Smooth muscle cell (in vitro differentiated cells): Measurements from ENCODE around the gene ABCB9. TPM values are rescaled to one million over a fixed set of nuclear protein-coding genes. Genes with fewer than 3 reads are reported as not detected.

ENCODE experiments used
- DNase-seq: peaks from one replicate; lab custom pipeline; 2025; ENCODE audit not compliant: unreplicated experiment; lab: John Stamatoyannopoulos, UW
- H2AFZ ChIP-seq: fragments of 200-600 bp; sonication (generic); 2 replicates; pipeline ENCODE4 v1.6.0; 2016; ENCODE audit warnings: antibody characterized with exemption, low read depth, mild to moderate bottlenecking
- H3F3A ChIP-seq: fragments of 200-600 bp; sonication (generic); 2 replicates; pipeline ENCODE4 v1.6.0; 2017; ENCODE audit warnings: antibody characterized with exemption, low read depth
- H3K27ac ChIP-seq: fragments of 200-600 bp; sonication (generic); 2 replicates; pipeline ENCODE4 v1.5.1; 2016; ENCODE audit warnings: low read depth, mild to moderate bottlenecking
- H3K27me3 ChIP-seq: fragments of 200-600 bp; sonication (generic); 2 replicates; pipeline ENCODE4 v1.6.1; 2016; ENCODE audit warnings: low read depth, mild to moderate bottlenecking
- H3K36me3 ChIP-seq: fragments of 200-600 bp; sonication (generic); 2 replicates; pipeline ENCODE4 v1.5.1; 2016; ENCODE audit warnings: low read depth
- H3K4me1 ChIP-seq: fragments of 200-600 bp; sonication (generic); 2 replicates; pipeline ENCODE4 v1.5.1; 2016; ENCODE audit warnings: low read depth
- H3K4me2 ChIP-seq: fragments of 200-600 bp; sonication (generic); 2 replicates; pipeline ENCODE4 v1.6.0; 2016; ENCODE audit warnings: mild to moderate bottlenecking
- H3K4me3 ChIP-seq: fragments of 200-600 bp; sonication (generic); 2 replicates; pipeline ENCODE4 v1.5.1; 2016; ENCODE audit warnings: mild to moderate bottlenecking
- H3K79me2 ChIP-seq: fragments of 200-600 bp; sonication (generic); 2 replicates; pipeline ENCODE4 v1.6.0; 2016; ENCODE audit warnings: low read depth, mild to moderate bottlenecking
- H3K9ac ChIP-seq: fragments of 200-600 bp; sonication (generic); 2 replicates; pipeline ENCODE4 v1.6.0; 2016; ENCODE audit warnings: low read depth
- H3K9me3 ChIP-seq: fragments of 200-600 bp; sonication (generic); replicated peaks from 2 replicates; pipeline ENCODE4 v1.5.1; 2016; ENCODE audit warnings: low read depth
- H4K20me1 ChIP-seq: fragments of 200-600 bp; sonication (generic); 2 replicates; pipeline ENCODE4 v1.6.0; 2016; ENCODE audit warnings: low read depth
- CTCF ChIP-seq: fragments of 200-600 bp; sonication (generic); IDR thresholded peaks from 2 replicates; pipeline ENCODE4 v1.5.1; 2017; ENCODE audit warnings: borderline replicate concordance, mild to moderate bottlenecking, antibody characterized with exemption; ENCODE audit not compliant: insufficient read depth, poor library complexity, severe bottlenecking
- WGBS: methylation state at CpG from one replicate; pipeline ENCODE4 v1.1.7; 2016; ENCODE audit warnings: low lambda C conversion rate; 5-methylcytosine and 5-hydroxymethylcytosine counted together
- polyA plus RNA-seq: library from polyadenylated mRNA; unstranded; fragments of >200 nt; fragmentation: Nextera tagmentation; extraction: Ambion mirVana; gene quantifications from 2 replicates; pipeline ENCODE4 v1.2.1, GENCODE V29; 2016
- total RNA-seq: library from RNA; depleted of rRNA; stranded (reverse); fragments of >200 nt; gene quantifications from 2 replicates; pipeline ENCODE4 v1.2.3, GENCODE V29; 2014

Gene ABCB9
- total and polyA plus RNA-seq, 2 experiments from 2014 or later: 8.0 to 8.2 TPM

DNA sequence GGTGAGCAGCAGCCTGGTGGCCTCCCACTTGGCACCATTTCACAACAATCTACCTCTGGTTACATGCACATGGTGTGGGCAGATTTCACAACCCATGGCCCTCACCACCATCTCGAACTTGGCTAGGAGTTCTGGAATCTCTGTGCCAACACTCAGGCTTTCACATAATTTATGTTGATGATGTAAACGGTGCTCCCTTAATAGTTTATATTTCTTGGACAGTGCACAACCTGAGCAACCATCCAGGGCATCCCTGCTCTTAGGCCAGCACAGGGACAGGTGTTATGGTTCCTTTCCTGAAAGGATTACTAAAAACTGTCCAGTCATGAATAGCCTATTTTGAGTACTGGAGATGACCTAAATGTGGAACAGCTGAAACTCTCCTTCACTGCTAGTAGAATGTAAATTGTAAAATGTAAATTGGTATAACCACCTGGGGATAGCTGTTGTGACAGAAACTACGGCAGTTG is 28.6 kb downstream of the ABCB9 start:
- no peak overlapping the region for H3K9ac ChIP-seq
- H4K20me1 ChIP-seq: no peaks in the 10 kb centered on the region
- H3K9me3 ChIP-seq: no peaks in the 10 kb centered on the region
- no peak overlapping the region for H3K4me3 ChIP-seq
- H3K36me3 ChIP-seq: no peaks in the 10 kb centered on the region
- no peaks in the 10 kb centered on the region for H3K79me2 ChIP-seq
- H3K4me2 ChIP-seq: no peak overlapping the region
- no peak for TF ChIP-seq CTCF
- no peaks in the 10 kb centered on the region for H3K27me3 ChIP-seq
- H2AFZ ChIP-seq: no peak overlapping the region
- no peak for DNase-seq
- H3F3A ChIP-seq: no peaks in the 10 kb centered on the region
- H3K27ac ChIP-seq: no peak overlapping the region
- H3K4me1 ChIP-seq: no peaks in the 10 kb centered on the region
- WGBS: 90% methylated on average over 3 of the region's 3 CpGs

- H3K27ac ChIP-seq: no peak overlapping the region
- H3F3A ChIP-seq: no peaks in the 10 kb centered on the region
- no peaks in the 10 kb centered on the region for H4K20me1 ChIP-seq
- TF ChIP-seq CTCF: no peak
- no peak for DNase-seq
- no peak overlapping the region for H2AFZ ChIP-seq
- H3K4me3 ChIP-seq: no peak overlapping the region
- no peaks in the 10 kb centered on the region for H3K79me2 ChIP-seq
- WGBS: 92% methylated on average over 8 of the region's 8 CpGs
- H3K27me3 ChIP-seq: no peaks in the 10 kb centered on the region
- no peak overlapping the region for H3K9ac ChIP-seq
- H3K4me1 ChIP-seq: no peaks in the 10 kb centered on the region
- H3K36me3 ChIP-seq: no peaks in the 10 kb centered on the region
- no peak overlapping the region for H3K4me2 ChIP-seq
- H3K9me3 ChIP-seq: no peaks in the 10 kb centered on the region
These were observed 30.9 kb downstream of the ABCB9 start for GRCh38 chr12:122935318-122935717.

- Histone ChIP-seq H3K9ac (no peak overlapping the region), H3K27ac (no peak overlapping the region), H2AFZ (no peak overlapping the region), H3K79me2 (no peaks in the 10 kb centered on the region), H3F3A (no peaks in the 10 kb centered on the region), H3K4me2 (no peak overlapping the region), H4K20me1 (no peaks in the 10 kb centered on the region), H3K9me3 (no peaks in the 10 kb centered on the region), H3K27me3 (no peaks in the 10 kb centered on the region), H3K4me1 (no peaks in the 10 kb centered on the region), H3K4me3 (no peak overlapping the region), H3K36me3 (no peaks in the 10 kb centered on the region)
- no peak for TF ChIP-seq CTCF
- WGBS: 86% methylated on average over 3 of the region's 3 CpGs
- DNase-seq: no peak
These were observed 31.5 kb downstream of the ABCB9 start for GRCh38 chr12:122934722-122935121.

DNA sequence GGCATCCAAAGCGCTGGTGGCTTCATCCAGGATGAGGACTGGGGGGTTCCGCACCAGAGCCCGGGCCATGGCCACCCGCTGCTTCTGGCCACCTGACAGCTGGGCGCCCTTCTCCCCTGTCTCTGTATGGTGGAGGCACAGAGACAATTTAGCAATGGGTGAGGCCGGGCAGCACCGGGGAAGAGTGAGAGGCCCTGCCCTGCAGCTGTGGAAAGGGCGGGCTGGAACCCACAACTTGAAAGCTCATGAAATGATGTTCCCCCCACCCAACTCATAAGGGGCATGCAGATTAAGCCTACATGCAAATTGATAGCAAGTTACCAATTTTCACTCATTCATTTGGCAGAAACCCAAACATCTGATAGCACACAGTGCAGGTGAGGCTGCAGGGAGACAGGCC is 34.1 kb downstream of the ABCB9 start:
- H3F3A ChIP-seq: no peaks in the 10 kb centered on the region
- no peak for TF ChIP-seq CTCF
- no peak overlapping the region for H3K9ac ChIP-seq
- no peak overlapping the region for H3K4me2 ChIP-seq
- 98% methylated on average over 8 of the region's 8 CpGs for WGBS
- no peak overlapping the region for H3K27ac ChIP-seq
- H3K79me2 ChIP-seq: no peaks in the 10 kb centered on the region
- H3K36me3 ChIP-seq: no peaks in the 10 kb centered on the region
- no peaks in the 10 kb centered on the region for H3K9me3 ChIP-seq
- no peak overlapping the region for H2AFZ ChIP-seq
- H3K4me1 ChIP-seq: no peaks in the 10 kb centered on the region
- no peak for DNase-seq
- H4K20me1 ChIP-seq: no peaks in the 10 kb centered on the region
- H3K27me3 ChIP-seq: no peaks in the 10 kb centered on the region
- H3K4me3 ChIP-seq: no peak overlapping the region
